NCI-H524 (cell line): Measurements from ENCODE around the gene SPATS2.
"Not testable (repeated sequence)": the region's sequence is repeated elsewhere in the genome, so short reads cannot be mapped to it uniquely, and the experiment has no call there.

Experiments
- DNase-seq, 2 experiments: peaks; one replicate each; lab custom pipeline; 2025; lab: John Stamatoyannopoulos, UW

SPATS2 gene

DNA sequence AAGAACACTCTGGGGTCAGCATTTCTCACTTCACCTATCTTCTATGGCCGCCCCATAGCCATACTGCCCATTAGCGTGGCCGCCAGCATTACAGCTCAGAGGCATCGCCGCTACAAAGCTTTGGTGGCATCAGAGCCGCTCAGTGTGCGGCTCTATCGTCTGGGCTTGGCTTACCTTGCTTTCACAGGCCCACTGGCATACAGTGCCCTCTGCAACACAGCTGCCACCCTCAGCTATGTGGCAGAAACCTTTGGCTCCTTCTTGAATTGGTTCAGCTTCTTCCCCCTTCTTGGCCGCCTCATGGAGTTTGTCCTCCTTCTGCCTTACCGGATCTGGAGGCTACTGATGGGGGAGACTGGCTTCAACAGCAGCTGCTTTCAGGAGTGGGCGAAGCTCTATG is 18.0 kb upstream of the SPATS2 start:
- no peak for DNase-seq

DNA sequence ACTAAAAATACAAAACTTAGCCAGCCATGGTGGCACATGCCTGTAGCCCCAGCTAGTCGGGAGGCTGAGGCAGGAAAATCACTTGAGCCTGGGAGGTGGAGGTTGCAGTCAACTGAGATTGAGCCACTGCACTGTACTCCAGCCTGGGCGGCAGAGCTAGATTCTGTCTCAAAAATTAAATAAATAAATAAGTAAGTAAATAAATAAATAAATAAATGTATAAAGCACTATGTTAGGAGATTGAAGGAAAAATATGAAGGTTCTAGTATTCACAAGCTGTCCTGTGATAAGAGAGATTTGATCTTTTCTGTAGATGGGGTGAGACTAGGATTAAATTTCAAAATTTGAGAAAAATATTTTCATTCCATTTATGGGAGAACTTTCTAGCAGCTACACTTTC is 14.9 kb upstream of the SPATS2 start:
- no peak for DNase-seq

DNA sequence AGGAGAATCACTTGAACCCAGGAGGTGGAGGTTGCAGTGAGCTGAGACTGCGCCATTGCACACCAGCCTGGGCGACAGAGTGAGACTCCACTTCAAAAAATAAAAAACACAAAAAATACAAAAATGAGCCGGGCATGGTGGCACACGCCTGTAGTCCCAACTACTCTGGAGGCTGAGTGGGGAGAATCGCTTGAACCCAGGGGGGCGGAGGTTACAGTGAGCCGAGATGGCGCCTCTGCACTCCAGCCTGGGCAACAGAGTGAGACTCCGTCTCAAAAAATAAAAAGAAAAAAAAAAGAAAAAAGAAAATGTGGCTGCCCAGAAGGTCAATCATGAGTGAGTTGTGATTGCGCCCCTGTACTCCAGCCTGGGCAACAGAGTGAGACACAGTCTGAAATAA is 11.3 kb upstream of the SPATS2 start:
- no peak for DNase-seq

DNA sequence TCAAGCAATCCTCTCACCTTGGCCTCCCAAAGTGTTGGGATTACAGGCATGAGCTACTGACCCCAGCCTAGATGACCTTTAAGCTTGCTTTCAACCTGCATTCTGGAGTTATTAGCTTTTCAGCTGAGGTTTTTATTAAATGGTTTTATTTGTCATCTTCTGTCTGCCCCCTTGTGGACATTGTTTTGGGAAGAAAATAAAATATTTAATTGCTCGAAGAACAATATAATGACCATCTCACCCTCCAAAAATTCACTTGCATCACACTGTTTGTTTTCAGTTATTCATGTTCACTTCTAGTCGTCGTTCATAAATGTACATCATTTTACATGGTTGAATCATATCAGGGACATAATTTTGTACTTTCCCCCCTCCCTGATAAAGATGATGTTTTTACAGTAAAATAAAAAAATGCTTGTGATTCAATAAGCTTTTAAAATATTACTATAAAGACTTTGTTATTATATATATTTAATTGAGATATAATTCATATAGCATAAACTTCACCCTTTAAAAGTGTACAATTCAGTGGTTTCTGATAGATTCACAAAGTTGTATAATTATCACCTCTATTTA is 10.1 kb upstream of the SPATS2 start:
- peak in 1 of 2 experiments; percentile 45 for DNase-seq

DNA sequence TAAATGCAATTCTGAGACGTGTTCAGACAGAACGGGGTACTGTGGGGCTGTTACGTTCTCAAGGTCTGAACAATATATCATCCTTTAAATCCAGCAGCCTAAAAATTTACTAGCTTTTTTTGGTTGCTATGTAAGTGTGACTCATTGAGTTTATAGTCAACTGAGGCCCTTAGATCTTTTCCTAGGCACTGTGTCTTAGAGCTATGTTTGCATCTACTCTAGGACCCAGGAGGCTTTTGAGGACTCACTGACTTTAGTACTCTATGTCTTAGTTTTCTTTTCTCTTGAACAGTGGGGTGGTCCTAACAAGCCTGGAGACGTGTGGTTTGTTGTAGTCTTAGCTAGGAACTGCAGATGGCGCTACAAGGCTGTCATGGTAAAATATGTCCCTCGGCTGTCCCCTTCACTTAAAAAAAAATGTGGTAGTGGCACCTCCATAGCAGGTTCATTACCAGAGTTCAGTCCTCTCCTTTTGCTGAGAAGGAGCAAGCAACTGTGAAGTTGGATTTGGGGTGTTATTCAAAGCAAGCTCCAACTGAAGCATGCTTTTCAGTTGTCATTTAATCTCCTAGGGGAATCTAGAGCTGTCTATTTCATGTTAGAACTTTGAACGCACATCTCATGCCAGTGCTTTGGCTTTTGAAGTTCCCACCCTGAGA is 8.7 kb upstream of the SPATS2 start:
- DNase-seq, result peak; percentile 76 to 79

DNA sequence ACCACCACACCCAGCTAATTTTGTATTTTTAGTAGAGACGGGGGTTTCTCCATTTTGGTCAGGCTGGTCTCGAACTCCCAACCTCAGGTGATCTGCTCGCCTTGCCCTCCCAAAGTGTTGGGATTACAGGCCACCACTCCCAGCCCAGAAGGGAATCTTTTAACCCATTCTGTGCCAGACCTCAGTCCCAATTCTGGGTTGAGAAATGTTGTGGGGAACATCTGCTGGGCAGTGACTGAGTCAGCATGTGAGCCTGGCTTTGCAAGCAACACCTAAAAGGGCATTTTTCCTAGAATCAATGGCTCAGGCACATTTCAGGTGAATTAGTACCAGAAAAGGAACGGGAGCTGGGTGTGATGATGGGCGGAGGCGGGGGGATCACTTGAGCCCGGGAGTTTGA is 7.6 kb upstream of the SPATS2 start:
- no peak for DNase-seq

DNA sequence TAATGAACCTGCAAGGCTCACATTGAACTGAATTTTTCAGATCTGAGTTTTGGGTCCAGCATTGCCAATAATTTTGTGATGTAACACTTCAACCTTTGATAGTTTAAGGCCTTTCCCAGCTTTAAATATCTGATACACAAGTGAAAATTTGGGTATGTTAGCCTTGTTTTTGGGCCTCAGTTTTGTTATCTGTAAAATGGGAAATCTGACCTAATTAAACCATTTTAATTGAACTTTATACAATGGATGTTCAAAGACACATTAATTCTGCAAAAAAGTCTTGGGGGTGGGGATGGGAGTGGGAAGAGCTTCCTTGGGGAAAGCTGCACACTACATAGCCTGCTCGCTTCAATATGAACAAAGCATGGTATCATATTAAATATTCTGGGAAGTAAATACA is 5.2 kb upstream of the SPATS2 start:
- DNase-seq, result no peak

DNA sequence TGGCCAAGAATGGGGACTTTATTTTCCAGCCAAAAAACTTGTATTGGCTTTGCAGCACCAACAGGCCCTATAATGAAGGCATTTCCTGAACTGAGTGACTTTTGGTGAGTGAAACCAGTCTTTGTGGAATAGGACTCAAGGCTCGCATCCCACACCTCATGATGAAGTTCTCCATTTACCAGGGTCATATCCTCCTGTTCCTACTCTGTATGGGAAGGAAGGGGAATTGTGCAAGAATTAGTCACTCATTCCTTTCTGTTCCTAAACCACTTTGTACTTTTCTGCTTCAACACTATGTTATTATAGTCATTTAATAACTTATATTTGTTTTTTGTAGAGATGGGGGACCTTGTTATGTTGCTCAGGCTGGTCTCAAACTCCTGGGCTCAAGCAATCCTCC is 2.3 kb upstream of the SPATS2 start:
- DNase-seq, result no peak

DNA sequence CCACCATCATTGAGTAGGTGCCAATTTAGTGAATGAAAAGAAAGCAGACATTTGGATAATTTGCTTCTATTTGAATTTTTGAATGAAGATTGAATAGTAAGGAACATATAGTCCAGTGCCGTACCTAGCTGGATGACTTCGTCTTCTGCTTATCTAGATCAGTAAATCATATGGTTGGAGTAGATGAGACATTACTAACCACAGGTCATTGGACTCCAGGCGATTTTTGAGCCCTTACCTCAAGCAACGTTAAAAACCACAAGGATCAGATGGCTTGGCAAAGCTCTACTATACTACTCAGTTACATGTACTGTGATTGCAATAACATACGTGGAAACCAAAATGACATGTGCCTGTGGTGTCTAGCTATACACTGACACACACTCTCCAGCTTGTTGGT is 1.7 kb upstream of the SPATS2 start:
- DNase-seq, result no peak

DNA sequence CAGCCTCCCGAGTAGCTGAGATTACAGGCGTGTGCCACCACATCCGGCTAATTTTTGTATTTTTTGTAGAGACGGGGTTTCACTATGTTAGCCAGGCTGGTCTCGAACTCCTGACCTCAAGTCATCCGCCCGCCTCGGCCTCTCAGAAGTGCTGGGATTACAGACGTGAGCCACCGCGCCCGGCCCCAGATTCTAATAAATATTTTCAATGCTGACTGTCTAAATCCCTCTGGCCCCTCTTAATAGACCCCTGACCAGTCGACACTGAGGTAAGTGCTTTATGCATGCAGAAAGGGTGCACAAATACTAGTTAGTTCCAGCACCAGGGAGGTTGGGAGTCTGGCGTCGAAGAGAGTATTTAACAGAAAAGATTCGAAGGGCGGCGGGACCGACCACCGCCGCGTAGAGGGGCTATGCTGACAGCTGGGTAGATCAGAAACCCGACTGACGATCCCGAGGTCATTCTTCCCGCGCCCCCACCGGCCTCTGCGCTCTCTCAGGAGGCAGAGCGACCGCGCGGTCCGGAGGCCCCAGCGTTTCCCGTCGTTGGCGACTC is 1.1 kb upstream of the SPATS2 start:
- peak; percentile 62 to 69 for DNase-seq

DNA sequence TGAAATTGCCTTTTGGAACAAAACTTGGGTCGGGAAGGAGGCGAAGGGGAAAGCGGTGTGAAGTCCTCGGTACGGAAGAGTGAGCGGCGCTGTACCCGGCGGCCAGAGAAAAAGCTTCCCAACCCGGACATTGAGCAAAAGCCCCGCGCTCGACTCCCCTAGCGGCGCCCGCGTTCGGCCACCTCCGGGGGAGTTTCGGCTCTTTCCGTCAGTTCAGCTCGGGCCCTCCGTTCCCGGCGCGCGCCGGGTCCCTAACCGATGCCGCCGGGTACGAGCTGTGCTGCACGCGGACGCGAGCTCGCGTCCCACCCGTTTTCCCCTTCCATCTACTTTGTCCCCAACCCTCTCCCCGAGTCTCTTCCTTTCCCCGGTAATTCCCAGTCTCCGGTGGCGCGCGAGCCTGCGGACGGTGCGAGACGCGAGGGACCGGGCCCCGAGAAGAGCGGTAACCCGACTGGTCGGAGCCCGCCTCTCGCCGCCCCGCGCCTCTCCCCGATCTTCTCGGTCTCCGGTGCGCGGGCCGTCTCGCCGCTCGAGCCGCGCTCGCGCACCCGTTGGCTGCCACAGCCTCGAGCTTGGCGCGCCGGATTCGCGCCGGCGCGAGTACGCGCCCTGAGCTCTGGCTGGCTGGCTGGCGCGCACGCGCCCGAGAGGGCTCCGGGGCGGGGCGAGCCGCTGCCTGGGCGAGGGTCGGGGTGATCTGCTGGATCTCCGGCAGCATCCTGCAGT is 446 bp upstream of the SPATS2 start:
- peak; percentile 91 to 95 for DNase-seq

DNA sequence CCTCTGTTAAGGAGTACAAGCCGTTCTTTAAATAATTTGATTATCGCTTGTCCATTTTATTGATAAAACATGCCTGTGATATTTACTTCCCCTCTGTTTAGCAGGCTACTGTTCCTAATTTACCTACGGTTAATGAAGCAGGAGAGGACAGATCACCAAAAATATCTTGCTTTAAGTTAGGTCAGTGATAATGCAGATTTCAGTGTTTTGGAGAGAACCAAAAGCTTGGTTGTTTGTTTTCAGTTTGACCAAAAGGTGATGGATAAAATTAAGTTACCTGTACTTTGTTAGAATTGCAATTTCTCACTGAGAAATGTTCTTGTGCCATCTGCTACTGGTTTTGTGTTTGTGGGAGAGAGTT is 958 bp downstream of the SPATS2 start:
- no peak for DNase-seq

DNA sequence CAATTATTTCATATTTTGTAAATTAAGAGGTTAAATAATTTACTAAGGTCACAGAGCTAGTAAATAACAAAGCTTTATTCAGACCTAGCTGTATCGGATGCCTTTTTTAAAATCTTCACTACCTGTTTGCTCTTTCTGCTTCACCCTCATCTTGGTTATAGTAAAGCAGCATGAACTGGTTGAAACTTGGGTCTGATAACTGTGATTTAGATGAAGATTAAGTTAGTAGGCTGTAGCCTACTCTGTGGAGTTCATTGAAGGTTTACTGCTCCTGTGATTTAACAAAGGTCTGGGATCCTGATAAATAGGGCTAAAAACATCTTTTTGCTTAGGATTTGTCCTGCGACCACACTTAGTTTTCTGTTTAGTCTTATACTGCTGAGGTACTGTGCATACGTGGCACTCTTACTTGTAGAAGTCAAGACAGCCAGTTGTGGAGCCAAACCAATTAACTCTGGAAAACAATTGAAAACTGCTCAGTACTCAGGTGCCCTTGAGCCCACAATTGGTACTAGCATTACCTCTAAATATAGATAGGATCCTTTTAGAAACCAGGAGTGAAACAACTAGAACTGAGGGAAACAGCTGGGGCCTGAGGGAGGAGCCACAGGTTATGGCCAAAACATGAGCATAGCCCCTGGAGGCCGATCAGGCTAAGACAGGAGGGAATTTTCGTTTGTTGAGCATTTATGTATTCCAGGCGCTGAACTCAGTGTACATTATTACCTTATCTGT is 2.3 kb downstream of the SPATS2 start:
- DNase-seq, result peak in 1 of 2 experiments; percentile 43

DNA sequence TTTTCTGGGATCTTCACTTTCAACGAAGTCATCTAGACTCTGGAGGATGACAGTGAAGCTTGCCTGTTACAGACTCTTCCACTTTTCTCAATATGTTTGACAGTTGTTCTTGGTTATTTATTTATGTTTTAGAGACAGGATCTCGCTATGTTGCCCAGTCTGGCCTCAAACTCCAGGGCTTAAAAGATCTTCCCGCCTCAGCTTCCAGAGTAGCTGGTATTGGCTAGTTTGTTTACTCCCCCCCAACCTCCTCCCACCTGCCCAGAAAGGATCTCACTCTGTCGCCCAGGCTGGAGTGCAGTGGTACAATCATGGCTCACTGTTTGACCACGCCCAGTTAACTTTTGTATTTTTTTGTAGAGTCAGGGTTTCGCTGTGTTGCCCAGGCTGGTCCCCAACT is 3.3 kb downstream of the SPATS2 start:
- no peak for DNase-seq

DNA sequence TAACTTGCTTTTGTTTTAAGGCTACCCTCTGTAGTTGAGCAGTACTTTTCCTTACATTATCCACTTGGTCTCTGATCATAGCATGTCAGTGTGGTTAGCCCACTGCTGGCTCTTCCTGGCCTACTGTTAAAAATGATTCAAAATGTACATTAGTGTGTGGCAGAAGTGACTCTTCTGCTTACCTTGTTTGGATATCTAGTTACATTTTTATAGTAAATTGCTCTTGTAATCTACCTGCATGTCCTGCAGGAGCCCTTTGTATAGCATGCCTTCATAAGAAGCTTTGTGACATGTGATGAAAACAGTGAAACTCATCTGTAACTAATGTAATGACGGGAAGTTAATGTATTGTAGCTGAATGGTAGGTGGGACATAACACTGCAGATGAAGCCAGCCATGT is 8.1 kb downstream of the SPATS2 start:
- DNase-seq, result no peak

DNA sequence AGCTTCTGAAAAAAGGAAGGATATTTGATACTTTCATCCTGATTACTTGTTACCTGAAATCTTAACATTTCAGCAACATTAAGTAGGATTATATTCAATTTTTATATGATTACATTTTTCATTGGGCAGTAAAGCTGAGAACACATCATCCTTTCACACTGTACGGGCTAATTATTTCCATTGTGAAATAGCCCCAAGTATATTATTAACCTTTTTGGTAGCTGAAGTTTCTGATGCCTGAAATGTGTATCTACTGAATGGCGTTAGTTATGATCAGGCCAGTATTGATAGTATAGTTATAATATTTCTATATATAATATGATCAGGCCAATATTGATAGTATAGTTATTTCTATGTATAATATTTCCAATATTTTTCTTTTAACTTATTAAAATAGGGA is 10.1 kb downstream of the SPATS2 start:
- DNase-seq, result no peak

DNA sequence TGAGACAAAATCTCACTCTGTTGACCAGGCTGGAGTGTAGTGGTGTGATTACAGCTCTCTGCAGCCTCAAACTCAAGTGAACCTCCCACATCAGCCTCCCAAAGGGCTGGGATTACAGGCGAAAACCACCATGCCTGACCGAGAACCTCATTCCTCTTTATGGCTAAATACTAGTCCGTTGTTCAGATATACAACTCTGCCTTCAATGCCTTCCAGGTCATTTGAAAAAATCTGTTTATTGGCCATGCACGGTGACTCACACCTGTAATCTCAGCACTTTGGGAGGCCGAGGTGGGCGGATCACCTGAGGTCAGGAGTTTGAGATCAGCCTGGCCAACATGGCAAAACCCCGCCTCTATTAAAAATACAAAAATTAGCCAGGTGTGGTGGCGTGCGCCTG is 12.9 kb downstream of the SPATS2 start:
- not testable (repeated sequence) for DNase-seq

DNA sequence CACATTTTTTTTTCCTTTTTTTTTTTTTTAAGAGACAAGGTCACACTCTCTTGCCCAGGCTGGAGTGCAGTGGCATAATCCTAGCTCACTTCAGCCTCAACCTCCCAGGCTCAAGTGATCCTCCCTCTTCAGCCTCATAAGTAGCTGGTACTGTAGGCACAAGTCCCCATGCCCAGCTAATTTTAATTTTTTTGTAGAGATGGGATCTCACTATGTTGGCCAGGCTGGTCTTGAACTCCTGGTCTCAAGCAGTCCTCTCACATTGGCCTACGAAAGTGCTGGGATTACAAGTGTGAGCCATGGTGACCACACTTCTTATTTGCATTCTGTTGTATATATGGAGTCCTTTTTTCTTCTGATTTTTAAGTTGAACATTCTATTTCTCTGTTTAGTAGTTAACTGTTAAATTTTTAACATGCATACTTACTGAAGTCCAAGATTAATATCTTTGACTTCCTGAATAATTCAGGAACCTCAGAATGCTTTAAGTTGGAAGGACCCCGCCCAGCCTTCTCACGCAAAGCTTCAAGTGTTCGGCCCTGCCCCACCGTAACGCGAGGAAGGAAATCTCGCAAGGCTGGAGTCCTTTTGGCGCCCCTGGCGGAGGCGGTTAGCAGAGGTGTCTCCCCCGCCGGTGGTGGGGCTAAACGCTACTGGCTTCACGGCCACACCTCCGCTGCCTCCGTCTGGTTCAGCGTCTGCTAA is 21.6 kb downstream of the SPATS2 start:
- no peak for DNase-seq

DNA sequence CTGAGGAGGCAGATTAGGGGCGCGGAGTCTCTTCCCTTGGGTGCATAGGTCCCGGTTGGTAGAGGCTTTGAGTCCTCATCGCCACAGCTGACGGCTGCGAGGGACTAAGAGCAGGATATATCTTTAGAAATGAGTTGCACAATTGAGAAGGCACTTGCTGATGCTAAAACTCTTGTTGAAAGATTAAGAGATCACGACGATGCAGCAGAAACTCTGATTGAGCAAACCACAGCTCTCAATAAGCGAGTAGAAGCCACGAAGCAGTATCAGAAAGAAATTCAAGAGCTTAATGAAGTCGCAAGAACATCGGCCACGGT is 22.1 kb downstream of the SPATS2 start:
- no peak for DNase-seq

DNA sequence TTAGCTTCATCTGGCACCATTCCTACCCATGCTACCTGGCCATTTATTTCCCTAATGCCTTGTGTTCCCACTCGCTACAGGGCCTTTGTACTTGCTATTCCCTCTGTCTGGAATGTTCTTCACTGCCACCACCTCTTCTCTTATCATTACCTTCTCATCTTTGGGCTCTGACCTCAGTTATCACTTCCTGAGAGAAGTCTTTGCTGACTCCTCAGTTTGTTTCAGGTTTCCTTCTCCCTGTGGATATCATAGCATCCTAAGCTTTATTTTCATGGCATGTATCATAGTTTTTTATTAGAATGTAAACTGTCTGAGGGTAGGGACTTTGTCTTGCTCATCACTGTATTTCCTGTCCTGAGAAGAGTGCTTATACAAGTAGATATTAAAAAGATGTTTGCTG is 29.7 kb downstream of the SPATS2 start:
- no peak for DNase-seq

DNA sequence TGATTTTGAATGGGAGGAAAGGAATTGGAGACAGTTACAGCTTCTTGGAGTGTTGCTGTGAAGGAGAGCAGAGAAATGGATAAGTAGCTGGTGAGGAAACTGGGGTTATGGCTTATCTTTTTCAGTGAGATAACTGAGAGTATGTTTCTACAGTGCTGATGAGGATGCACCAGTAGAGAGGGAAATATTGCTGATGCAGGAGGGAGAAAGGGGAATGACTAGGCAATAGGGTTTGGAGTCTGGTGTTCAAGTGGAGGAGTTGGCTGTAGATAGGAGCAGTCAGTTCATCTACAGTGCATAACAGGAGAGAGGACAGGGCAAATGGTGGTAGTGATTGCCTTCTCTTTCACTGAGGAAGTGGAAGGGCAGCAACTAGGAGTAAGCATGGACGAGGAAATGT is 33.0 kb downstream of the SPATS2 start:
- no peak for DNase-seq

DNA sequence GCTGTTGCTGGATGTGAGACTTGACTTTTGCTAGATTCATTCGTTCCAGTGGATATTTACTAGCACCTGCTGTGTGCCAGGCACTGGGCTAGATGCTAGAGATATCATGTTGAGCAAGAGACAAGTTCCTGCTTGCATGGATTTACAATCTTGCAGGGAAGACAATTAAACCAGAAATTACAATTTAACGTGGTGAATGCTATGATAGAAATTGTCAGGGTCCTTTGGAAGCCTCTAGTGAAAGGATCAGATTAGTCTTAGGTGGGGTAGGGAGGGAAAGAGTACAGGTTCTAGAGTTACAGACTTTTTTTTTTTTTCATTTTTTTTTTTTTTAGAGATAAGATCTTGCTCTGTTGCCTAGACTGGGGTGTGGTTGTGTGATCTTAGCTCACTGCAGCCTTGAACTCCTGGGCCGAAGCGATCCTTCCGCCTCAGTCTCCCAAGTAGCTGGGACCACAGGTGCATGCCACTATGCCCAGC is 36.7 kb downstream of the SPATS2 start:
- DNase-seq, result no peak
